Right lobe of liver (tissue), 4 donors: ENCODE data around the gene RBM8A.

Experiments used
- POLR2A ChIP-seq: fragments of 450-650 bp; IDR thresholded peaks from one replicate; pipeline ENCODE4 v1.6.1; 2017; ENCODE audit warnings: antibody characterized with exemption, mild to moderate bottlenecking
- TF ChIP-seq, protein P1 (sequence below), 4 donors: fragments of 200-600 bp in 3 of 4; fragments of 450-650 bp in 1 of 4; IDR thresholded peaks; one replicate each; pipeline versions ENCODE4 v1.5.1 to v1.8.0; 2016 to 2022; ENCODE audit warnings: antibody characterized with exemption in 4 of 4, mild to moderate bottlenecking in 2 of 4
- donor health status: DM: no; HTN: no; CAD: no.
- donor health status: DM: no; HTN: no; CAD: no.
- donor health status: DM: no; HTN: yes; CAD: no.

DNA sequence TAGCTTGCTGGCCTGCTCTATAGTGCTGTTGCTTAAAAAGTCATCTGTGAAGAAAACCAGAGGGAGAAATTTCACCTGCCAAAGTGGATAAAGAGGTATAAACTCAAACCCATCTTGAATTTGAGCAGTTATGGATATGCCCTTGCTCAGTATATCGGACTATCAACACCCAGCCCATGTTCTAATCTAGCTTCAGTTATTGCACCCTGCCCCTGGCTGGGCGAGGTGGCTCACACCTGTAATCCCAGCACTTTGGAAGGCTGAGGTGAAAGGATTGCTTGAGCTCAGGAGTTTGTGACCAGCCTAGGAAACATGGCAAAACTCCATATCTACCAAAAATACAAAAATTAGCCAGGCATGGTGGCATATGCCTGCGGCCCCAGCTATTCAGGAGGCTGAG is 17.2 kb upstream of the RBM8A start:
- TF ChIP-seq, protein P1, sequence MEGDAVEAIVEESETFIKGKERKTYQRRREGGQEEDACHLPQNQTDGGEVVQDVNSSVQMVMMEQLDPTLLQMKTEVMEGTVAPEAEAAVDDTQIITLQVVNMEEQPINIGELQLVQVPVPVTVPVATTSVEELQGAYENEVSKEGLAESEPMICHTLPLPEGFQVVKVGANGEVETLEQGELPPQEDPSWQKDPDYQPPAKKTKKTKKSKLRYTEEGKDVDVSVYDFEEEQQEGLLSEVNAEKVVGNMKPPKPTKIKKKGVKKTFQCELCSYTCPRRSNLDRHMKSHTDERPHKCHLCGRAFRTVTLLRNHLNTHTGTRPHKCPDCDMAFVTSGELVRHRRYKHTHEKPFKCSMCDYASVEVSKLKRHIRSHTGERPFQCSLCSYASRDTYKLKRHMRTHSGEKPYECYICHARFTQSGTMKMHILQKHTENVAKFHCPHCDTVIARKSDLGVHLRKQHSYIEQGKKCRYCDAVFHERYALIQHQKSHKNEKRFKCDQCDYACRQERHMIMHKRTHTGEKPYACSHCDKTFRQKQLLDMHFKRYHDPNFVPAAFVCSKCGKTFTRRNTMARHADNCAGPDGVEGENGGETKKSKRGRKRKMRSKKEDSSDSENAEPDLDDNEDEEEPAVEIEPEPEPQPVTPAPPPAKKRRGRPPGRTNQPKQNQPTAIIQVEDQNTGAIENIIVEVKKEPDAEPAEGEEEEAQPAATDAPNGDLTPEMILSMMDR (IDR thresholded peaks at IDR 0.05) = no peak
- no peak for TF ChIP-seq POLR2A
